Middle frontal gyrus (tissue), 1 donor: ENCODE measurements around the gene CEACAM5.

Experiments
- DNase-seq: peaks from one replicate; pipeline ENCODE4 v3.0.0-alpha.2; 2015; ENCODE audit warnings: low spot score; ENCODE audit errors: extremely low spot score

Gene CEACAM5

DNA sequence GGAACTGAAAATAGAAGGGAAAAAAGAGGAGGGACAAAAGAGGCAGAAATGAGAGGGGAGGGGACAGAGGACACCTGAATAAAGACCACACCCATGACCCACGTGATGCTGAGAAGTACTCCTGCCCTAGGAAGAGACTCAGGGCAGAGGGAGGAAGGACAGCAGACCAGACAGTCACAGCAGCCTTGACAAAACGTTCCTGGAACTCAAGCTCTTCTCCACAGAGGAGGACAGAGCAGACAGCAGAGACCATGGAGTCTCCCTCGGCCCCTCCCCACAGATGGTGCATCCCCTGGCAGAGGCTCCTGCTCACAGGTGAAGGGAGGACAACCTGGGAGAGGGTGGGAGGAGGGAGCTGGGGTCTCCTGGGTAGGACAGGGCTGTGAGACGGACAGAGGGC lies at the start of gene CEACAM5:
CEACAM5 (plus strand) TSS at position 146 of the 400 bp plus-strand sequence; CDS start at position 252, 106 bp downstream.
- no peak for DNase-seq

DNA sequence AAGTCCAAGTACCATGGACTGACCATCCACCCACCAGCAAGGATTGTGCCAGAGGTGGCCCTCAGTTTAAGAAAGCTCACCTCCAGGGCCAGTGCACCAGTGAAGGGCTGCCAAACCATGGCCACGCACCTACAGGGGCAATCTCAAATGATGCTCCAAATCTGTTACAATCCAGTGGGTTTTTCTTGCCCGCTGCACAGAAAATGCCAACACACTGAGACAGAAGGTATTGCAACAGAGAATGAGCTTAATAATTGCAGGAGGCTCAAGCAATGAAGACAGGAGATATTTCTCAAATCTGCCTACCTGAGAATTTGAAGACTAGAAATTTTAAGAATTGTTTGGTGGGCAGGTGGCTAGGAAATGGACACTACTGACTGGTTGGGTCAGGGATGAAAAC lies 42.4 kb upstream of the CEACAM5 start:
- DNase-seq, result no peak

DNA sequence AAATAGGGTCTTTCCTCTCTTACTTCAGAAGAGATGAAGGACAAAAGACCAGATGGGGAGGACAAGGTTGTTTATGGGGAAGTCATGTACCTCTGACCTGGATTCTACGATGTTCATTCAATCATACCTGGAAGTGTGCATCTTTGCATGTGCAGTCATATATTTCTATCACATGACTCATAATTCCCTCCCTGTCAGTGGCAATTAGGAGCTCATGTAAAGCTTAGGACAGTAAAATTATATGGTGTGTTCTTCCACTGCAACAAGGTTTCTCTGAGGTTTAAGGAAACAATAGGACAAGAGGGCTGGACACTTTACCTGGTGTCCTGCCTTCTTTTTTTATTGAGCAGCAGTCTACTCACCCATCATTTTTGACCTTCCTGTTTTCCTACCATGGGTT lies 40.1 kb upstream of the CEACAM5 start:
- DNase-seq, result no peak

DNA sequence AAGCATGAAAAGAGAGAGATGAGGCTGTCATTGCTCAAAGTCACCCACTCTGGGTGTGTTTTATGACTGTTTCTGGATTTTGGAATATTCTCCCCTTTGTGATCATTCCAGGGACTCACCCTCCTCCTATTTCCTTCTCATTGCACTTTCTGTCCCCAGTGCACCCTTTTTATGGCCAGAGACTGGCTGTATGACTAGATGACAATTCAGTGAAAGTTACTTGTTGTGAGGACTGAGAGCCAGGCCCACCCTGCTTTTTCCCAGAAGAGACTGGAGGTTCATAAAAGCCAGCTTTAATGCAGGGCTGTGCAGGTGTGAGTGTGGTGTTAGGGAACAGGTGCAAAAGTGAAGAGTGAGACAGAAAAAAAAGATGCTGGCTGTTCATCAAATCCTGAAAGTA lies 37.7 kb upstream of the CEACAM5 start:
- no peak for DNase-seq

DNA sequence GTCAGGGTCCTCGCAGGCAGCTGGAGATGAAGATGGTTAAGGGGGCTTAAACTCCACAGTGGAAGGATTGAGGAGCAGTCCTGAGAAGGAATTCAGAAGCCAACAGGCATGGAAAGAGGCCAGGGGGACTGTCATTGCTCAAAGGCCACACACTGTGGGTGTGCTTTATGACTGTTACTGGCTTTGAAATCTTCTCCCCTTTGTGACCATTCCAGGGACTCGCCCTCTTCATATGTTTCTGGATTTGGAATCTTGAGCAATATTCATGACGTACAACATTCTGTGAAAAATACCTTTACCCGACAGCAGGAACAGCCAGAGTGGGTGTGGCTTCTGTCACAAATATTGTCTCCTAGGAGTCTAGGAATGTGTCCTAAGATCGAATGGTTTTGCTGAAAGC lies 36.9 kb upstream of the CEACAM5 start:
- no peak for DNase-seq

DNA sequence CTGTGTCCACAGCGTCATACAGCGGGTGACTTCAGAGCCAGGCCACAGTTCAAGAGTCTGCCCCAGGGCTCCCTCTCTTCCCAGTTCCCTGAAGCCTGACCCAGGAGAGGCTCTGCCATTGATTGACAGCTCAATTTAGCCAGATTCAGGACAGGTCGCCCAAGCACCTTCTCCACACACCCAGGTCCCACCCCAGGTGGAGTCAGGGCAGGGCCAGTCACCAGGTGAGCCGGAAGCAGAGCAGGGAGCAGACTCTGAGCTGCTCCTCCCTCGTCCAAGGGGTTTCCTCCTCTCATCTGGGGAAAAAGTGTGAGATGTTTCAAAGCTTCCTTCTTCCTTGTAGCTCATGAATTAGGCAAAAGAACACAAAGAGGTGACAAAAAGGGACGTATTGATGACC lies 26.0 kb upstream of the CEACAM5 start:
- DNase-seq, result no peak

DNA sequence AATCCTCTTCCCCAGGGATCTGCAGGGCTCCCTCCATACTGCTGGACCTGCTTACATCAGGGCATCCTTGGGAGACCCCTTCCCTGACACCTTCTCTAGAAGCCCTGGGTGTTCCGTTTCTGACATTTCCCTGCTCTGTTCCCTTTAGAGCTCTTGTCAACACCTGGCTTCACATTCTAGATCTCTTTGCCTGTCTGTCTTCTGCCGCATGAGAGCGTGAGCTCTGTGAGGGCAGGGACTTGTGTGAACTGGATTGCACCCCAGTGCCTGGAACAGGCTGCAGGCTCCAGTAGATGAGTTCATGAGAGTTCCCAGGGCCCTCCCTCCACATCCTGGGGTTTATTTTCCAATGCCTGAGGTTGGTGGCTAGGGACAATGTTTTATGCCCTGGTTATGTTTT lies 21.0 kb upstream of the CEACAM5 start:
- DNase-seq, result no peak

DNA sequence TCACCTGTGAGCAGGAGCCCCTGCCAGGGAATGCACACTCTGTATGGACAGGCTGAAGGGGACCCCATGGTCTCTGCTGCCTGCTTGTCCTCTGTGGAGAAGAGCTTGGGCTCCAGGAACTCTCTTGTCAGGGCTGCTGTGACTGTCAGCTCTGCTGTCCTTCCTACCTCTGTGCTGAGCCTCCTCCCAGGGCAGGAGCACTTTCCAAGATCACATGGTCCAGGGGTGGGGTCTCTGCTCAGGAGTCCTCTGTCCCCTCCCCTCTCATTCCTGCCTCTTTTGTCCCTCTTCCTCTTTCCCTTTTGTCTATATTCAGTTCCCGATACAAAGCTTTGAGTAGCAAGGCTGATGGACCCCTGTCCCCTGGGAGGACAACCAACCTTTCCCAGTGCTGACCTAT lies 20.3 kb upstream of the CEACAM5 start, which contains the start of gene CEACAM7:
CEACAM7 (minus strand) TSS at position 173 of the 400 bp plus-strand sequence; CDS start at position 68, 105 bp downstream.
- DNase-seq, result no peak

DNA sequence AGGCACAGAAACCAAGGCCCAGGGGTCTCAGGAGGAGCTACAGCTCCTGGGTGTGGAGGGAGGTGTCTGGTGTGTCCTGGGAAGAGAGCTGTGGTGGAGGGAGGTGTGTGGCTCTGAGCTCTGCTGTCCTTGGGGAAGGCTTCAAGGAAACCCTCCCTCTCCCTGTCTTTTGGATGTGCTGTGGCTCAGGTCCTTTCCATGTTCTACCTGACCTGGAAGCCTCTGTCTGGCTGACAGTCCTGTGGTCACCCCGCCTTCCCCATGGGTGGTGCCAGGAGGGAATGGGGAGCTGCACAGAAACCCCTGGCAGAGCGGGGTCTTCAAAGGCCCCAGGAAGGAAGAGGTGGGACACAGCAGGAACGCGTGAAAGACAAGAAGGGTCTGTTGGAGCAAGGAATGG lies 19.7 kb upstream of the CEACAM5 start:
- DNase-seq, result no peak

DNA sequence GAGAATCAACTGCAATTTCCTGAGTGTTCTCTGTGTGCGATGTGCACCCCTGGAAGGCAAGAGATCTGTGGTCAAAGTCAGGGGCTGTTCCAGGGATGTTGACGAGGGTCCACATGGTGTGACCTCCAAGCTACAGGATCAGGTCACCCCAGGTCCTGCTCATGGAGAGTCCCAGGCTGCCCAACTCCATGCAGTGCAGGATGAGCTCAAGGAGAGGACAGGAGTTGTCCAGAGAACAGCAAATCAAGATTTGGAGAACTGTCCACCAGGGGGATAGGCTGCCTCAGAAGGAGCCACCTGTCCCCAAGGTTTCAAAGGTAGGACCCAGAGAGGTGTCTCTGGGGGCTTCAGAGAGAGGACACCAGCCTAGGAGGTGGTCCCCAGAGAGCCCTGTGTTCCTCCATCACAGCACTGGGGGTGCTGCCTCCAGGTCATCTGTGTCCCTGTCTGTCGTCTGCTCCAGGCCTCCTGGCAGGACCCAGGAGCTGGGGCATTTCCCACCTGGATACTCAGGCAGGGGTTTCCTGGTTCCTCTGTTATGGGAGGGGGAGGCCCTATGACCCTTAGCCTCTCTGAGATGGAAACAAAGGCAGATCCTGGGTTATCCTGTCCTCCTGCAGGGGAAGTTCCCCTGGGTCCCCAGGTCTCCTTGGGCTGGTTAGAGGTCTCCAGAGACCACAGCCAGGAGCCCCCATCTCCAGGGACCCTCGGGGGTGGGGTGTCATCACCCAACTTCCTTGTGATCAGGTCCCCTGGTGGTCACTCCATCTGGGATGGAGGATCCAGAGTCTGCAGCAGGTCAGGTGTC lies 18.2 kb upstream of the CEACAM5 start:
- DNase-seq, result no peak

DNA sequence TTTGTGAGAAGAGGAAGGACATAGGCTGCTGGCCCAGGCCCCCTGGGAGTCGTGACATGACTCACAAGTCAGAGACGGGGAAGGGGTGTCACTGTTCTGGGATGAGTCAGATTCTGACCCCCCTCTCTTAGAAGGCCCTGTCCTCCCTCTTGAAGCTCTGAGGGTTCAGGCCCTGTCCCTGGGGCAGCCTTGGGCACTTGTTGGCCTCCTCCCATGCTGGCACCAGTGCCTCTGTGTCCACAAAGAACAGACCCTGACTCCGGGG lies 17.7 kb upstream of the CEACAM5 start:
- DNase-seq, result no peak

DNA sequence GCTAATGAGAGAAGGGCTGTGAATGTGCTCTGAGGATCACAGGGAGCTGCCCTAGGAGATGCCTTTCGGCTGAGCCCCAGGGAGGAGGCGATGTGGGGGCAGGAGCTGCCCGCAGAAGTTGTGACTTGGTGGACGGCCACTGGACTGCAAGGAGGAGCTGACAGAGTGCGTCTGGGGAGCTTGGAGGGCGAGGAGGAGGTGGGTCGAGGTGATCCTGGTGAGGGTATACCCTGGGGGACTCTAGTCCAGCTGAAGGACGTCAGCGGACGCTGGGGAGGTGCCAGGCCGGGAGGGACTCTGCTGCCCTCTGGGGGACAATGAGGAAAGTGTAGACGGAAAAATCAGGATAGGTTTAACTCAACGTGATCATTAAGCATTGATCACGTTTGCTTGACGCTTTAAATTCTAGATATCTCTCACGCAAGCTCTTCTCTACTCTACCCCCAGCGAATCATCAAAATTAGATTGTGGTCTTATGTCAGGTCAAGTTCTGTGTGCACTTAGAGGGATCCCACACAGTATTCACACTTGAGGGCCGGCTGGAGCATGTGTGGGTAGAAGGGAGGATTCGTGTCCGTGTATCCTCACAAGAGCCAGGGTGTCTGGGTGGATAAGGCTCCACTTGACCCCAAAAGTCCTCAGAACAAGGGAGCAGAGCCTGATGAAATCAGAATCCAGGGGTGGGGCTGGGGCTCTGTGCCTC lies 17.0 kb upstream of the CEACAM5 start:
- DNase-seq, result no peak

DNA sequence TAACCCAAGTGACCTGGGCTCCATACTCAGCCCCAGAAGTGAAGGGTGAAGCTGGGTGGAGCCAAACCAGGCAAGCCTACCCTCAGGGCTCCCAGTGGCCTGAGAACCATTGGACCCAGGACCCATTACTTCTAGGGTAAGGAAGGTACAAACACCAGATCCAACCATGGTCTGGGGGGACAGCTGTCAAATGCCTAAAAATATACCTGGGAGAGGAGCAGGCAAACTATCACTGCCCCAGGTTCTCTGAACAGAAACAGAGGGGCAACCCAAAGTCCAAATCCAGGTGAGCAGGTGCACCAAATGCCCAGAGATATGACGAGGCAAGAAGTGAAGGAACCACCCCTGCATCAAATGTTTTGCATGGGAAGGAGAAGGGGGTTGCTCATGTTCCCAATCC lies 14.2 kb upstream of the CEACAM5 start:
- no peak for DNase-seq

DNA sequence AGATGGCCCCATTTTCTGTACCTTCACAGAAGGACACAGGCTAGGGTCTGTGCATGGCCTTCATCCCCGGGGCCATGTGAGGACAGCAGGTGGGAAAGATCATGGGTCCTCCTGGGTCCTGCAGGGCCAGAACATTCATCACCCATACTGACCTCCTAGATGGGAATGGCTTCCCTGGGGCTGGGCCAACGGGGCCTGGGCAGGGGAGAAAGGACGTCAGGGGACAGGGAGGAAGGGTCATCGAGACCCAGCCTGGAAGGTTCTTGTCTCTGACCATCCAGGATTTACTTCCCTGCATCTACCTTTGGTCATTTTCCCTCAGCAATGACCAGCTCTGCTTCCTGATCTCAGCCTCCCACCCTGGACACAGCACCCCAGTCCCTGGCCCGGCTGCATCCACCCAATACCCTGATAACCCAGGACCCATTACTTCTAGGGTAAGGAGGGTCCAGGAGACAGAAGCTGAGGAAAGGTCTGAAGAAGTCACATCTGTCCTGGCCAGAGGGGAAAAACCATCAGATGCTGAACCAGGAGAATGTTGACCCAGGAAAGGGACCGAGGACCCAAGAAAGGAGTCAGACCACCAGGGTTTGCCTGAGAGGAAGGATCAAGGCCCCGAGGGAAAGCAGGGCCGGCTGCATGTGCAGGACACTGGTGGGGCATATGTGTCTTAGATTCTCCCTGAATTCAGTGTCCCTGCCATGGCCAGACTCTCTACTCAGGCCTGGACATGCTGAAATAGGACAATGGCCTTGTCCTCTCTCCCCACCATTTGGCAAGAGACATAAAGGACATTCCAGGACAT lies 13.4 kb upstream of the CEACAM5 start:
- DNase-seq, result no peak

DNA sequence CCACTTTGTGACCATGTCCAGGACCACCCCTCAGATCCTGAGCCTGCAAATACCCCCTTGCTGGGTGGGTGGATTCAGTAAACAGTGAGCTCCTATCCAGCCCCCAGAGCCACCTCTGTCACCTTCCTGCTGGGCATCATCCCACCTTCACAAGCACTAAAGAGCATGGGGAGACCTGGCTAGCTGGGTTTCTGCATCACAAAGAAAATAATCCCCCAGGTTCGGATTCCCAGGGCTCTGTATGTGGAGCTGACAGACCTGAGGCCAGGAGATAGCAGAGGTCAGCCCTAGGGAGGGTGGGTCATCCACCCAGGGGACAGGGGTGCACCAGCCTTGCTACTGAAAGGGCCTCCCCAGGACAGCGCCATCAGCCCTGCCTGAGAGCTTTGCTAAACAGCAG lies 12.7 kb upstream of the CEACAM5 start:
- no peak for DNase-seq

DNA sequence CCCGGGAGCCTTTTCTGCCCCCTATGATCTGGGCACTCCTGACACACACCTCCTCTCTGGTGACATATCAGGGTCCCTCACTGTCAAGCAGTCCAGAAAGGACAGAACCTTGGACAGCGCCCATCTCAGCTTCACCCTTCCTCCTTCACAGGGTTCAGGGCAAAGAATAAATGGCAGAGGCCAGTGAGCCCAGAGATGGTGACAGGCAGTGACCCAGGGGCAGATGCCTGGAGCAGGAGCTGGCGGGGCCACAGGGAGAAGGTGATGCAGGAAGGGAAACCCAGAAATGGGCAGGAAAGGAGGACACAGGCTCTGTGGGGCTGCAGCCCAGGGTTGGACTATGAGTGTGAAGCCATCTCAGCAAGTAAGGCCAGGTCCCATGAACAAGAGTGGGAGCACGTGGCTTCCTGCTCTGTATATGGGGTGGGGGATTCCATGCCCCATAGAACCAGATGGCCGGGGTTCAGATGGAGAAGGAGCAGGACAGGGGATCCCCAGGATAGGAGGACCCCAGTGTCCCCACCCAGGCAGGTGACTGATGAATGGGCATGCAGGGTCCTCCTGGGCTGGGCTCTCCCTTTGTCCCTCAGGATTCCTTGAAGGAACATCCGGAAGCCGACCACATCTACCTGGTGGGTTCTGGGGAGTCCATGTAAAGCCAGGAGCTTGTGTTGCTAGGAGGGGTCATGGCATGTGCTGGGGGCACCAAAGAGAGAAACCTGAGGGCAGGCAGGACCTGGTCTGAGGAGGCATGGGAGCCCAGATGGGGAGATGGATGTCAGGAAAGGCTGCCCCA lies 11.8 kb upstream of the CEACAM5 start:
- DNase-seq, result no peak

DNA sequence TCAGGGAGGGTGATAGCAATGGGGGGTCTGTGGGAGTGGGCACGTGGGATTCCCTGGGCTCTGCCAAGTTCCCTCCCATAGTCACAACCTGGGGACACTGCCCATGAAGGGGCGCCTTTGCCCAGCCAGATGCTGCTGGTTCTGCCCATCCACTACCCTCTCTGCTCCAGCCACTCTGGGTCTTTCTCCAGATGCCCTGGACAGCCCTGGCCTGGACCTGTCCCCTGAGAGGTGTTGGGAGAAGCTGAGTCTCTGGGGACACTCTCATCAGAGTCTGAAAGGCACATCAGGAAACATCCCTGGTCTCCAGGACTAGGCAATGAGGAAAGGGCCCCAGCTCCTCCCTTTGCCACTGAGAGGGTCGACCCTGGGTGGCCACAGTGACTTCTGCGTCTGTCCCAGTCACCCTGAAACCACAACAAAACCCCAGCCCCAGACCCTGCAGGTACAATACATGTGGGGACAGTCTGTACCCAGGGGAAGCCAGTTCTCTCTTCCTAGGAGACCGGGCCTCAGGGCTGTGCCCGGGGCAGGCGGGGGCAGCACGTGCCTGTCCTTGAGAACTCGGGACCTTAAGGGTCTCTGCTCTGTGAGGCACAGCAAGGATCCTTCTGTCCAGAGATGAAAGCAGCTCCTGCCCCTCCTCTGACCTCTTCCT lies 11.1 kb upstream of the CEACAM5 start:
- DNase-seq, result no peak

DNA sequence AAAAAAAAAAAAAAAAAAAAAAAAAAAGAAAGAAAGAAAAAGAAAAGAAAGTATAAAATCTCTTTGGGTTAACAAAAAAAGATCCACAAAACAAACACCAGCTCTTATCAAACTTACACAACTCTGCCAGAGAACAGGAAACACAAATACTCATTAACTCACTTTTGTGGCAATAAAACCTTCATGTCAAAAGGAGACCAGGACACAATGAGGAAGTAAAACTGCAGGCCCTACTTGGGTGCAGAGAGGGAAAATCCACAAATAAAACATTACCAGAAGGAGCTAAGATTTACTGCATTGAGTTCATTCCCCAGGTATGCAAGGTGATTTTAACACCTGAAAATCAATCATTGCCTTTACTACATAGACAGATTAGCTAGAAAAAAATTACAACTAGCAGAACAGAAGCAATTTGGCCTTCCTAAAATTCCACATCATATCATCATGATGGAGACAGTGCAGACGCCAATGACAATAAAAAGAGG lies 9.6 kb upstream of the CEACAM5 start:
- no peak for DNase-seq

DNA sequence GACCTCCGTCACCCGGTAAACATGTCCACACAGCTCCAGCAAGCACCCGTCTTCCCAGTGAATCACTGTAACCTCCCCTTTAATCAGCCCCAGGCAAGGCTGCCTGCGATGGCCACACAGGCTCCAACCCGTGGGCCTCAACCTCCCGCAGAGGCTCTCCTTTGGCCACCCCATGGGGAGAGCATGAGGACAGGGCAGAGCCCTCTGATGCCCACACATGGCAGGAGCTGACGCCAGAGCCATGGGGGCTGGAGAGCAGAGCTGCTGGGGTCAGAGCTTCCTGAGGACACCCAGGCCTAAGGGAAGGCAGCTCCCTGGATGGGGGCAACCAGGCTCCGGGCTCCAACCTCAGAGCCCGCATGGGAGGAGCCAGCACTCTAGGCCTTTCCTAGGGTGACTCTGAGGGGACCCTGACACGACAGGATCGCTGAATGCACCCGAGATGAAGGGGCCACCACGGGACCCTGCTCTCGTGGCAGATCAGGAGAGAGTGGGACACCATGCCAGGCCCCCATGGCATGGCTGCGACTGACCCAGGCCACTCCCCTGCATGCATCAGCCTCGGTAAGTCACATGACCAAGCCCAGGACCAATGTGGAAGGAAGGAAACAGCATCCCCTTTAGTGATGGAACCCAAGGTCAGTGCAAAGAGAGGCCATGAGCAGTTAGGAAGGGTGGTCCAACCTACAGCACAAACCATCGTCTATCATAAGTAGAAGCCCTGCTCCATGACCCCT lies 9.0 kb upstream of the CEACAM5 start:
- no peak for DNase-seq

DNA sequence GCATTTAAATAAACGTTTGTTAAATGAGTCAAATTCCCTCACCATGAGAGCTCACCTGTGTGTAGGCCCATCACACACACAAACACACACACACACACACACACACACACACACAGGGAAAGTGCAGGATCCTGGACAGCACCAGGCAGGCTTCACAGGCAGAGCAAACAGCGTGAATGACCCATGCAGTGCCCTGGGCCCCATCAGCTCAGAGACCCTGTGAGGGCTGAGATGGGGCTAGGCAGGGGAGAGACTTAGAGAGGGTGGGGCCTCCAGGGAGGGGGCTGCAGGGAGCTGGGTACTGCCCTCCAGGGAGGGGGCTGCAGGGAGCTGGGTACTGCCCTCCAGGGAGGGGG lies 8.5 kb upstream of the CEACAM5 start:
- no peak for DNase-seq
